HG03575 (cell line): Measurements from ENCODE around the gene AIF1.
A peak's percentile ranks its signal among the peaks of the same experiment; 100 is the strongest.
"Not testable (repeated sequence)": the region's sequence is repeated elsewhere in the genome, so short reads cannot be mapped to it uniquely, and the experiment has no call there.

Source experiments
- ATAC-seq: cut with Tn5 transposase; IDR thresholded peaks from one replicate; pipeline ENCODE4 v1.9.1; 2021; ENCODE audit not compliant: unreplicated experiment, insufficient number of reproducible peaks, low FRiP score; ENCODE audit errors: extremely low read depth

Gene AIF1

GRCh38 chr6:31579546-31580437 lies 35.2 kb upstream of the AIF1 start:
- ATAC-seq: no peak

- ATAC-seq: no peak
Measured at GRCh38 chr6:31580438-31580740, 34.6 kb upstream of the AIF1 start.

- ATAC-seq: peak; percentile 38
Measured at GRCh38 chr6:31580807-31581433, 34.1 kb upstream of the AIF1 start.

- ATAC-seq: no peak
Measured at GRCh38 chr6:31581434-31582229, 33.4 kb upstream of the AIF1 start.

- no peak for ATAC-seq
Measured at GRCh38 chr6:31582230-31582643, 32.8 kb upstream of the AIF1 start, which contains the start of gene LTB. TSS of gene LTB (minus strand) at chr6:31582424. CDS start at chr6:31582417, 7 bp downstream.

GRCh38 chr6:31585491-31585890 lies 29.5 kb upstream of the AIF1 start:
- no peak for ATAC-seq

- no peak for ATAC-seq
Measured at GRCh38 chr6:31586008-31586407, 29.0 kb upstream of the AIF1 start, which contains the start of gene LST1. TSS of gene LST1 (plus strand) at chr6:31586277. CDS start at chr6:31587300, 1,023 bp downstream.

GRCh38 chr6:31586599-31587281 lies 28.3 kb upstream of the AIF1 start:
- ATAC-seq: no peak

- ATAC-seq: no peak
Measured at GRCh38 chr6:31587791-31588777, 26.9 kb upstream of the AIF1 start.

- ATAC-seq: no peak
Measured at GRCh38 chr6:31588871-31589650, 26.0 kb upstream of the AIF1 start.

- ATAC-seq: not testable (repeated sequence)
Measured at GRCh38 chr6:31590691-31591090, 24.3 kb upstream of the AIF1 start.

GRCh38 chr6:31592396-31592771 lies 22.6 kb upstream of the AIF1 start:
- ATAC-seq: no peak

GRCh38 chr6:31597006-31597405 lies 18.0 kb upstream of the AIF1 start:
- no peak for ATAC-seq

- ATAC-seq: no peak
Measured at GRCh38 chr6:31607317-31607716, 7.7 kb upstream of the AIF1 start.

- no peak for ATAC-seq
Measured at GRCh38 chr6:31609519-31610406, 5.3 kb upstream of the AIF1 start.

GRCh38 chr6:31610968-31611367 lies 4.1 kb upstream of the AIF1 start:
- ATAC-seq: no peak
